HepG2 (cell line): Measurements from ENCODE around the gene OST4. TPM values are rescaled to one million over a fixed set of nuclear protein-coding genes. Genes with fewer than 3 reads are reported as not detected.
A peak's percentile ranks its signal among the peaks of the same experiment; 100 is the strongest.

Source experiments
- REXO4 ChIP-seq: sonication (generic); formaldehyde crosslinking; IDR thresholded peaks from 2 replicates; pipeline ENCODE4 v1.8.0; 2022; ENCODE audit warnings: missing genetic modification reagents, mild to moderate bottlenecking, borderline replicate concordance
- THAP7 ChIP-seq: sonication (generic); formaldehyde crosslinking; IDR thresholded peaks from 2 replicates; pipeline ENCODE4 v1.8.1; 2023; ENCODE audit warnings: mild to moderate bottlenecking, missing genetic modification reagents
- ZNF318 ChIP-seq: sonication (generic); formaldehyde crosslinking; IDR thresholded peaks from 2 replicates; pipeline ENCODE4 v1.4.0; 2020; ENCODE audit warnings: mild to moderate bottlenecking, missing genetic modification reagents
- polyA plus RNA-seq, 8 experiments: library from polyadenylated mRNA; depleted of rRNA in 3 of 8; stranded (reverse) in 7 of 8; unstranded in 1 of 8; fragments of >200 nt; fragmentation: Illumina TruSeq in 4 of 8; extraction: Trizol in 4 of 8; gene quantifications; 2 replicates each; pipeline versions ENCODE4 v1.2.1 to v1.2.3, GENCODE V29; 2011 to 2016; ENCODE audit warnings: low read depth in 4 of 8, missing spikeins in 1 of 8, mixed read lengths in 1 of 8; ENCODE audit not compliant: insufficient read depth in 1 of 8
- total RNA-seq, 5 experiments: library from RNA; depleted of rRNA; stranded (reverse); fragments of >200 nt; fragmentation: Illumina TruSeq; extraction: Trizol; gene quantifications; 2 replicates each; pipeline ENCODE4 v1.2.3, GENCODE V29; 2016; ENCODE audit warnings: low read depth in 1 of 5
- TF ChIP-seq, protein P1 (sequence below): sonication (generic); formaldehyde crosslinking; IDR thresholded peaks from 2 replicates; pipeline ENCODE4 v1.4.0; 2020; ENCODE audit warnings: missing genetic modification reagents
- TF ChIP-seq, protein P2 (sequence below), 2 experiments: fragments of 450-650 bp in 1 of 2; sonication (generic) in 1 of 2; formaldehyde crosslinking in 1 of 2; IDR thresholded peaks; 2 replicates each; pipeline versions ENCODE4 v1.6.1 to v1.8.0; 2016 to 2022; ENCODE audit warnings: antibody characterized with exemption in 1 of 2, mild to moderate bottlenecking in 1 of 2, missing genetic modification reagents in 1 of 2

OST4 gene
- total and polyA plus RNA-seq, 2 of the 13 experiments (the other 11 are each of a cell fraction or from before 2014, with no cell fraction given) = 498 to 584 TPM

GRCh38 chr2:27095745-27096651 lies 24.5 kb upstream of the OST4 start (continued):
- TF ChIP-seq, protein P1, sequence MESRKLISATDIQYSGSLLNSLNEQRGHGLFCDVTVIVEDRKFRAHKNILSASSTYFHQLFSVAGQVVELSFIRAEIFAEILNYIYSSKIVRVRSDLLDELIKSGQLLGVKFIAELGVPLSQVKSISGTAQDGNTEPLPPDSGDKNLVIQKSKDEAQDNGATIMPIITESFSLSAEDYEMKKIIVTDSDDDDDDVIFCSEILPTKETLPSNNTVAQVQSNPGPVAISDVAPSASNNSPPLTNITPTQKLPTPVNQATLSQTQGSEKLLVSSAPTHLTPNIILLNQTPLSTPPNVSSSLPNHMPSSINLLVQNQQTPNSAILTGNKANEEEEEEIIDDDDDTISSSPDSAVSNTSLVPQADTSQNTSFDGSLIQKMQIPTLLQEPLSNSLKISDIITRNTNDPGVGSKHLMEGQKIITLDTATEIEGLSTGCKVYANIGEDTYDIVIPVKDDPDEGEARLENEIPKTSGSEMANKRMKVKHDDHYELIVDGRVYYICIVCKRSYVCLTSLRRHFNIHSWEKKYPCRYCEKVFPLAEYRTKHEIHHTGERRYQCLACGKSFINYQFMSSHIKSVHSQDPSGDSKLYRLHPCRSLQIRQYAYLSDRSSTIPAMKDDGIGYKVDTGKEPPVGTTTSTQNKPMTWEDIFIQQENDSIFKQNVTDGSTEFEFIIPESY (CRISPR knock-in tag) = peak; percentile 79
- TF ChIP-seq ZNF318 (peak; percentile 92; the same call in 1 of the 2 replicates), THAP7 (no peak), REXO4 (CRISPR knock-in tag) (no peak)
- TF ChIP-seq, protein P2, sequence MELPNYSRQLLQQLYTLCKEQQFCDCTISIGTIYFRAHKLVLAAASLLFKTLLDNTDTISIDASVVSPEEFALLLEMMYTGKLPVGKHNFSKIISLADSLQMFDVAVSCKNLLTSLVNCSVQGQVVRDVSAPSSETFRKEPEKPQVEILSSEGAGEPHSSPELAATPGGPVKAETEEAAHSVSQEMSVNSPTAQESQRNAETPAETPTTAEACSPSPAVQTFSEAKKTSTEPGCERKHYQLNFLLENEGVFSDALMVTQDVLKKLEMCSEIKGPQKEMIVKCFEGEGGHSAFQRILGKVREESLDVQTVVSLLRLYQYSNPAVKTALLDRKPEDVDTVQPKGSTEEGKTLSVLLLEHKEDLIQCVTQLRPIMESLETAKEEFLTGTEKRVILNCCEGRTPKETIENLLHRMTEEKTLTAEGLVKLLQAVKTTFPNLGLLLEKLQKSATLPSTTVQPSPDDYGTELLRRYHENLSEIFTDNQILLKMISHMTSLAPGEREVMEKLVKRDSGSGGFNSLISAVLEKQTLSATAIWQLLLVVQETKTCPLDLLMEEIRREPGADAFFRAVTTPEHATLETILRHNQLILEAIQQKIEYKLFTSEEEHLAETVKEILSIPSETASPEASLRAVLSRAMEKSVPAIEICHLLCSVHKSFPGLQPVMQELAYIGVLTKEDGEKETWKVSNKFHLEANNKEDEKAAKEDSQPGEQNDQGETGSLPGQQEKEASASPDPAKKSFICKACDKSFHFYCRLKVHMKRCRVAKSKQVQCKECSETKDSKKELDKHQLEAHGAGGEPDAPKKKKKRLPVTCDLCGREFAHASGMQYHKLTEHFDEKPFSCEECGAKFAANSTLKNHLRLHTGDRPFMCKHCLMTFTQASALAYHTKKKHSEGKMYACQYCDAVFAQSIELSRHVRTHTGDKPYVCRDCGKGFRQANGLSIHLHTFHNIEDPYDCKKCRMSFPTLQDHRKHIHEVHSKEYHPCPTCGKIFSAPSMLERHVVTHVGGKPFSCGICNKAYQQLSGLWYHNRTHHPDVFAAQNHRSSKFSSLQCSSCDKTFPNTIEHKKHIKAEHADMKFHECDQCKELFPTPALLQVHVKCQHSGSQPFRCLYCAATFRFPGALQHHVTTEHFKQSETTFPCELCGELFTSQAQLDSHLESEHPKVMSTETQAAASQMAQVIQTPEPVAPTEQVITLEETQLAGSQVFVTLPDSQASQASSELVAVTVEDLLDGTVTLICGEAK (IDR thresholded peaks at IDR 0.05) = no peak
- TF ChIP-seq, protein P2 (CRISPR knock-in tag; IDR thresholded peaks at IDR 0.05) = peak; percentile 73; the same call in 1 of the 2 replicates
